ENCODE measurements around the gene AP5B1. TPM values are rescaled to one million over a fixed set of nuclear protein-coding genes. Genes with fewer than 3 reads are reported as not detected.
"Not testable (repeated sequence)": the region's sequence is repeated elsewhere in the genome, so short reads cannot be mapped to it uniquely, and the experiment has no call there.

AP5B1 gene
- total and polyA plus RNA-seq, 4 experiments from 2014 or later, result 5.2 to 26.9 (median 19.6) TPM

DNA sequence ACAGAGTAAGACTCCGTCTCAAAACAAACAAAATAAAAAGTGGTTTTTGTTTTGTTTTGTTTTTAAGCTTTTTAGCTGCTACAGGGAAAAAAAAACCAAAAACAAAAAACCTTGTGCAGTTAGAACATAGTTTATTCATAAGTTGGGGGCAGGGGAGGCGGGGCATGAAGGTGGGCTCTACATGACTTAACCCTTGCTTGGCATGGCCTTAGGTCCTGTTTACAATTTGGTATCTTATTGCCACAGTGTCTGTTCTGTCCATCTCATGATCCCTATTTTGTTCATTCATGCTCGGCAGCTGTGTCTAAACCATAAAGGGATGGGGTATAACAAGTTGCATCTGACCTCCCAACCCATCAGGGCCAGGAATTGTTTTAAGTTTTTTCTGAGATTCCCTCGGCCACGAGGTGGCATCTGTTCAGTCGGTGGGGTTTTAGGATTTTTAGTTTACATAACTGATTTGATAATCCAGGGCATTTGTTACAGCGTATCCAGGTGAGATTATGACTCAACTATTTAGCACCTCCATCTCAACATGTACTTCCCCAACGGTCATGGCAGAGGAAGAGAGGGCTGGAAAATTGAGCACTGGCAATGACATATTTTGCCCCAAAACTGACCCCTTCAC lies 6.9 kb downstream of the AP5B1 start:
- Mint-ChIP-seq H3K27ac (no peak overlapping the region), H3K27me3 (no peaks in the 10 kb centered on the region), H3K4me3 (no peak overlapping the region), H3K9me3 (no peaks in the 10 kb centered on the region), H3K4me1 (peaks cover 0 to 8% (median 3%) of the 10 kb centered on the region in 4 donors), H3K36me3 (peaks cover 0 to 10% of the 10 kb centered on the region in 2 donors)
- ChIA-PET CTCF (ENCODE audit: partially characterized antibody) (no interaction called here), POLR2A (ENCODE audit: partially characterized antibody) (interaction anchor here (1.0 to 1.2 kb wide), 2 partner anchors 62 to 63 kb away, joined by 3 to 4 read pairs; partner anchors contain the start of gene KAT5)
- peaks cover 3% of the 10 kb centered on the region for H3K36me3 ChIP-seq (ENCODE audit: insufficient read depth, low read length)
- H3K4me1 ChIP-seq (ENCODE audit: insufficient read depth, low read length), result peaks cover 3% of the 10 kb centered on the region
- intact Hi-C loops (cut with micrococcal nuclease), result no loop called here
- no peaks in the 10 kb centered on the region for H3K9me3 ChIP-seq (ENCODE audit: control insufficient read depth in 1 of 2, low read length in 2 of 2)
- H3K4me3 ChIP-seq (ENCODE audit: low read length in 2 of 2), result no peak overlapping the region
- H3K27ac ChIP-seq (ENCODE audit: low read depth, low read length), result no peak overlapping the region
- no peak for DNase-seq
- H3K27me3 ChIP-seq (ENCODE audit: insufficient read depth, low read length), result no peaks in the 10 kb centered on the region

DNA sequence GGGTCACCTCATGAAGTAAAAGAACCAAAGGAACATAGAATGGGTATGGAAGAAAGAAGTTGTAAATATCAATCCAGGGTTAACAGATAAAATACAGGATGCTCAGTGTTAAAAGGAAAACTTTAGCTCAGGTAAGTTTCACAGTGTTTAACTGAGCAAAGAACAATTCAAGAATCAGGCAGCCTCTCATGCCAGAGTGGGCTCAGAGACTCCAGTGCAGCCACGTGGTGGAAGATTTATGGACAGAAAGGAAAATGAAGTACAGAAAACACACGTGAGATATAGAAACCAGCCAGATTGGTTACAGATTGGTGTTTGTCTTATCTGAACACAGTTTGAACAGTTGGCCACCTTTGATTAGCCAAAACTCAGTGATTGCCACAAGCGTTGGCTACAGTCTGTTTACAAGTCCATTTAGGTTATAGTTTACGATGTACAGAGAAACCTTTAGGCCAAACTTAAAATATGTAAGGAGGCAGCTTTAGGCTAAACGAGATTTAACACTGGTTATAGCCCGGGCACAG lies 9.1 kb downstream of the AP5B1 start:
- no peak overlapping the region for H3K27ac ChIP-seq (ENCODE audit: low read depth, low read length)
- Mint-ChIP-seq H3K36me3 (peaks cover 0 to 3% of the 10 kb centered on the region in 2 donors), H3K9me3 (no peaks in the 10 kb centered on the region), H3K27me3 (no peaks in the 10 kb centered on the region), H3K4me1 (peaks cover 0 to 8% (median 3%) of the 10 kb centered on the region in 4 donors), H3K27ac (no peak overlapping the region), H3K4me3 (no peak overlapping the region)
- intact Hi-C loops (cut with micrococcal nuclease), result no loop called here
- DNase-seq, result no peak
- H3K9me3 ChIP-seq (ENCODE audit: control insufficient read depth in 1 of 2, low read length in 2 of 2), result no peaks in the 10 kb centered on the region
- no peaks in the 10 kb centered on the region for H3K27me3 ChIP-seq (ENCODE audit: insufficient read depth, low read length)
- no peak overlapping the region for H3K4me3 ChIP-seq (ENCODE audit: low read length in 2 of 2)
- ChIA-PET CTCF (ENCODE audit: partially characterized antibody) (interaction anchor here (1.6 to 3.2 kb wide), 5 partner anchors 8 to 60 kb away, joined by 4 to 22 read pairs (median 19); partner anchors contain the start of genes AP5B1 and KAT5), POLR2A (ENCODE audit: partially characterized antibody) (interaction anchor here (0.6 to 2.5 kb wide), 2 partner anchors 9 to 119 kb away, joined by 3 to 12 read pairs; partner anchors contain the start of genes AP5B1 and CCDC85B)
- H3K36me3 ChIP-seq (ENCODE audit: insufficient read depth, low read length), result no peaks in the 10 kb centered on the region
- H3K4me1 ChIP-seq (ENCODE audit: insufficient read depth, low read length), result no peaks in the 10 kb centered on the region

DNA sequence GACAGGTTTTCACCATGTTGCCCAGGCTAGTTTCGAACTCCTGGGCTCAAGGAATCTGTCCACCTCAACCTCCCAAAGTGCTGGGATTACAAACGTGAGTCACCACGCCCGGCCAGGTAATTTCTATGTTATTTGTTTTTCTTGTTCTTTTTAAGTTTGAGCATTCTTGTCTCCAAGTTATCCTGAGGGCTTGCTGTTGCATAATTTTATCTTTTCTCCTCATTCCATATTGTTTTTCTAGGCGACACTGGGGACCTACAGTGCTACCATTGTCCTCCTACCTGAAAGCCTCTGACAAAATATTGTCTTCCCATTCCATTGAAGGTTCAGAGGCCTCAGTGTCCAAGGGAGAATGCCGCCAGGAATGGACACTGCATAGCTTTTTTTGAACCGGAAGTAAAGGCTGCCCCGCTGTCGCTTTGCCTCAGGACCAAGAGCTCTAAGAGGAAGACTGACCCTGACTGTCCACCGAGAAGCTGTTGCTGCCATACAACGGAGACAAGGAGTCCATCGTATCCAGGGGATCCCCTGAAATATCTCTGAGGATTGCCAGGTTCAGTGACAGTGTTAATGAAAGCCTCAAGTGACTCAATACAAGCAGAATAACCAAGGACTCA lies 9.7 kb downstream of the AP5B1 start:
- Mint-ChIP-seq H3K27ac (peak overlapping the region in 1 of 7 donors; percentile 7), H3K4me1 (peaks cover 0 to 8% (median 3%) of the 10 kb centered on the region in 4 donors), H3K4me3 (no peak overlapping the region), H3K27me3 (no peaks in the 10 kb centered on the region), H3K9me3 (no peaks in the 10 kb centered on the region), H3K36me3 (peaks cover 0 to 3% of the 10 kb centered on the region in 2 donors)
- Histone ChIP-seq H3K4me3 (ENCODE audit: low read length in 2 of 2) (no peak overlapping the region), H3K36me3 (ENCODE audit: insufficient read depth, low read length) (no peaks in the 10 kb centered on the region), H3K27ac (ENCODE audit: low read depth, low read length) (no peak overlapping the region), H3K4me1 (ENCODE audit: insufficient read depth, low read length) (no peaks in the 10 kb centered on the region), H3K9me3 (ENCODE audit: control insufficient read depth in 1 of 2, low read length in 2 of 2) (no peaks in the 10 kb centered on the region), H3K27me3 (ENCODE audit: insufficient read depth, low read length) (no peaks in the 10 kb centered on the region)
- DNase-seq, result no peak
- ChIA-PET POLR2A (ENCODE audit: partially characterized antibody) (interaction anchor here (0.9 to 2.5 kb wide), 3 partner anchors 9 to 50 kb away, joined by 3 to 12 read pairs (median 3); partner anchors contain the start of genes AP5B1 and RNASEH2C), CTCF (ENCODE audit: partially characterized antibody) (interaction anchor here (0.8 to 3.2 kb wide), 16 partner anchors 9 to 147 kb away, joined by 3 to 22 read pairs (median 8); partner anchors contain the start of genes AP5B1, CCDC85B, KAT5 and SNX32)
- intact Hi-C loops (cut with micrococcal nuclease), result loop anchor here (1.0 kb wide), 1 partner anchor 47 kb away; no protein-coding TSS in a partner anchor

DNA sequence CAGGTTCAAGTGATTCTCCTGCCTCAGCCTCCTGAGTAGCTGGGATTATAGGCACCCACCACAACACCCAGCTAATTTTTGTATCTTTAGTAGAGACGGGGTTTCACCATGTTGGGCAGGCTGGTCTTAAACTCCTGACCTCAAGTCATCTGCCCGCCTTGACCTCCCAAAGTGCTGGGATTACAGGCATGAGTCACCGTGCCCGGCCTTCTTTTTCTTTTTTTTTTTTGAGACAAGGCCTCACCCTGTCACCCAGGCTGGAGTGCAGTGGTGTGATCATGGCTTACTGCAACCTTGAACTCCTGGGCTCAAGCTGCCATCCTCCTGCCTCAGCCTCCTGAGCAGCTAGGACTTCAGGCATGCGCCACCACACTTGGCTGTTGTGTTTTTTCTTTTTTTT lies 13.0 kb downstream of the AP5B1 start:
- H3K4me3 ChIP-seq (ENCODE audit: low read length in 2 of 2); H3K27ac Mint-ChIP-seq; H3K9me3 ChIP-seq (ENCODE audit: control insufficient read depth in 1 of 2, low read length in 2 of 2); H3K27me3 ChIP-seq (ENCODE audit: insufficient read depth, low read length); H3K27ac ChIP-seq (ENCODE audit: low read depth, low read length); intact Hi-C loops (cut with micrococcal nuclease); H3K4me1 ChIP-seq (ENCODE audit: insufficient read depth, low read length); H3K27me3 Mint-ChIP-seq; DNase-seq; H3K9me3 Mint-ChIP-seq; H3K4me3 Mint-ChIP-seq; H3K4me1 Mint-ChIP-seq; H3K36me3 Mint-ChIP-seq; H3K36me3 ChIP-seq (ENCODE audit: insufficient read depth, low read length): not testable (repeated sequence)
- POLR2A ChIA-PET (ENCODE audit: partially characterized antibody), result interaction anchor here (0.7 to 0.9 kb wide), 2 partner anchors 8 to 54 kb away, joined by 3 read pairs; no protein-coding TSS in a partner anchor
- CTCF ChIA-PET (ENCODE audit: partially characterized antibody), result interaction anchor here (1.9 to 2.0 kb wide), 2 partner anchors 9 to 11 kb away, joined by 4 to 6 read pairs; no protein-coding TSS in a partner anchor

DNA sequence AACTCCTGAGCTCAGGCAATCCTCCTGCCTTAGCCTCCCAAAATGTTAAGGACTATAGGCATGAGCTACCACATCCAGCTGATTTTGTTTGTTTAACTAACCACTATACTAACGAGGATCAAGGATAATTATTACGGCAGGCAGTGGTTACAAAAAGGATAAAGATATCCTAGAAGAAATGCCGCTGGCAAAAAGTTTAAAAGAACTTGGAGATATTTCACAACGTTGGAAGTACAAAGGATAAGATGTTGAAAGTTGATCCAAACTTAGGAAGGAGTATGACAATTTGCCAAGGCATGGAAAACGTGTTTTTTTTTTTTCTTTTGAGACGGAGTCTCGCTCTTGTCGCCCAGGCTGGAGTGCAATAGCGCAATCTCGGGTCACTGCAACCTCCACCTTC lies 13.4 kb downstream of the AP5B1 start:
- Mint-ChIP-seq H3K4me3 (no peak overlapping the region), H3K27ac (no peak overlapping the region), H3K36me3 (no peaks in the 10 kb centered on the region), H3K9me3 (no peaks in the 10 kb centered on the region), H3K4me1 (peaks cover 0 to 3% (median 1%) of the 10 kb centered on the region in 4 donors), H3K27me3 (no peaks in the 10 kb centered on the region)
- Histone ChIP-seq H3K27ac (ENCODE audit: low read depth, low read length) (no peak overlapping the region), H3K36me3 (ENCODE audit: insufficient read depth, low read length) (no peaks in the 10 kb centered on the region), H3K4me3 (ENCODE audit: low read length in 2 of 2) (no peak overlapping the region), H3K9me3 (ENCODE audit: control insufficient read depth in 1 of 2, low read length in 2 of 2) (no peaks in the 10 kb centered on the region), H3K27me3 (ENCODE audit: insufficient read depth, low read length) (no peaks in the 10 kb centered on the region), H3K4me1 (ENCODE audit: insufficient read depth, low read length) (no peaks in the 10 kb centered on the region)
- intact Hi-C loops (cut with micrococcal nuclease), result no loop called here
- CTCF ChIA-PET (ENCODE audit: partially characterized antibody), result interaction anchor here (1.0 to 2.0 kb wide), 3 partner anchors 10 to 56 kb away, joined by 3 to 6 read pairs (median 4); no protein-coding TSS in a partner anchor
- POLR2A ChIA-PET (ENCODE audit: partially characterized antibody), result interaction anchor here (0.9 kb wide), 1 partner anchor 9 kb away, joined by 3 read pairs; no protein-coding TSS in a partner anchor
- no peak for DNase-seq

DNA sequence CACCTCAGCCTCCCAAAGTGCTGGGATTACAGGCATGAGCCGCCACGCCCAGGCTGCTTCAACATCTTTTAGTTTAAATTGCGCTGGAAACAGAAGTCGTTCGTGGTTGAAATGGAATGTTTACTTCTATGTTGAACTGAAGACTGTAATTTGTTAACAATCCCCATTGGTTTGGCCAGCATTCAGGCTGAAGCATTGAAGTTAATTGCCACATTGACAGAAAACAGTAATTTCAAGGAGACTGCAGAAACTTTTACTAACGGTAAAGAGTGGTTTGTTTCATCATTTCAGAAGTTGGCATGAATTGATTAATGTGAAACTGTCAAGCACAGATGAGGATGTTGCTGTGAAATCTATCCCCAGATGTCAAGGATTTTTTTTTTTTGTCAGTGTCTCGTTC lies 14.2 kb downstream of the AP5B1 start:
- no peak overlapping the region for H3K27ac Mint-ChIP-seq
- Histone ChIP-seq H3K9me3 (ENCODE audit: control insufficient read depth in 1 of 2, low read length in 2 of 2) (no peaks in the 10 kb centered on the region), H3K4me3 (ENCODE audit: low read length in 2 of 2) (no peak overlapping the region), H3K27me3 (ENCODE audit: insufficient read depth, low read length) (no peaks in the 10 kb centered on the region), H3K4me1 (ENCODE audit: insufficient read depth, low read length) (no peaks in the 10 kb centered on the region), H3K27ac (ENCODE audit: low read depth, low read length) (no peak overlapping the region), H3K36me3 (ENCODE audit: insufficient read depth, low read length) (no peaks in the 10 kb centered on the region)
- peaks cover 0 to 3% (median 1%) of the 10 kb centered on the region in 4 donors for H3K4me1 Mint-ChIP-seq
- ChIA-PET CTCF (ENCODE audit: partially characterized antibody) (interaction anchor here (1.0 to 2.0 kb wide), 3 partner anchors 10 to 55 kb away, joined by 3 to 6 read pairs (median 4); no protein-coding TSS in a partner anchor), POLR2A (ENCODE audit: partially characterized antibody) (no interaction called here)
- H3K36me3 Mint-ChIP-seq, result no peaks in the 10 kb centered on the region
- H3K4me3 Mint-ChIP-seq, result no peak overlapping the region
- intact Hi-C loops (cut with micrococcal nuclease), result no loop called here
- DNase-seq, result no peak
- no peaks in the 10 kb centered on the region for H3K27me3 Mint-ChIP-seq
- no peaks in the 10 kb centered on the region for H3K9me3 Mint-ChIP-seq

DNA sequence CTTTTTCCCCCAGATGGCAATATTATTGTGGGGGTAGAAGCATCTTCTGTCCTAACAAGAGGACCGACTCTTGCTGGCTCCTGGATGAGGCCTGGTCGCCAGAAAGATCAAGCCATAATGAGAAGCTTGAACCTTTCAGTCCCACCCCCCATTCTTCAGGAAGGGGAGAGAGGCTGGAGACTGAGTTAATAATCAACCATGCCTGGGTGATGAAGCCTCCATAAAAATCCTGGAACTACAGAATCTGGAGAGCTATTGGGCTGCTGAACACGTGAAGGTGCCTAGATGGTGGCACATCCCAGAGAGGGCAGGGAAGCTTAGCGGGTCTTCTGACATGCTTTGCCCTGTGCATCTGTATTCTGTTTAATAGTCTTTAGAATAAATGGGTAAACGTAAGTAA lies 16.3 kb downstream of the AP5B1 start:
- Mint-ChIP-seq H3K27ac (no peak overlapping the region), H3K27me3 (peaks cover 5 to 9% of the 10 kb centered on the region in 2 donors), H3K9me3 (peaks cover 0 to under 1% (median 0%) of the 10 kb centered on the region in 8 donors), H3K4me3 (no peak overlapping the region), H3K4me1 (no peaks in the 10 kb centered on the region), H3K36me3 (no peaks in the 10 kb centered on the region)
- Histone ChIP-seq H3K4me1 (ENCODE audit: insufficient read depth, low read length) (no peaks in the 10 kb centered on the region), H3K27me3 (ENCODE audit: insufficient read depth, low read length) (peaks cover 1% of the 10 kb centered on the region), H3K27ac (ENCODE audit: low read depth, low read length) (no peak overlapping the region), H3K4me3 (ENCODE audit: low read length in 2 of 2) (no peak overlapping the region), H3K36me3 (ENCODE audit: insufficient read depth, low read length) (no peaks in the 10 kb centered on the region), H3K9me3 (ENCODE audit: control insufficient read depth in 1 of 2, low read length in 2 of 2) (no peaks in the 10 kb centered on the region)
- ChIA-PET CTCF (ENCODE audit: partially characterized antibody) (interaction anchor here (1.1 kb wide), 1 partner anchor 53 kb away, joined by 4 read pairs; no protein-coding TSS in a partner anchor), POLR2A (ENCODE audit: partially characterized antibody) (no interaction called here)
- intact Hi-C loops (cut with micrococcal nuclease), result no loop called here
- DNase-seq, result no peak
